Skeletal muscle cell (primary cell): Measurements from ENCODE around the gene PIK3IP1.

Experiments
- DNase-seq: peaks from one replicate; pipeline ENCODE4 v3.0.0-alpha.2; 2010; ENCODE audit warnings: low read depth
- H3K4me3 ChIP-seq: 2 replicates; pipeline ENCODE4 v1.5.1; 2011; ENCODE audit warnings: low read depth, mild to moderate bottlenecking, control low read depth, low read length, moderate library complexity

The PIK3IP1 gene

DNA sequence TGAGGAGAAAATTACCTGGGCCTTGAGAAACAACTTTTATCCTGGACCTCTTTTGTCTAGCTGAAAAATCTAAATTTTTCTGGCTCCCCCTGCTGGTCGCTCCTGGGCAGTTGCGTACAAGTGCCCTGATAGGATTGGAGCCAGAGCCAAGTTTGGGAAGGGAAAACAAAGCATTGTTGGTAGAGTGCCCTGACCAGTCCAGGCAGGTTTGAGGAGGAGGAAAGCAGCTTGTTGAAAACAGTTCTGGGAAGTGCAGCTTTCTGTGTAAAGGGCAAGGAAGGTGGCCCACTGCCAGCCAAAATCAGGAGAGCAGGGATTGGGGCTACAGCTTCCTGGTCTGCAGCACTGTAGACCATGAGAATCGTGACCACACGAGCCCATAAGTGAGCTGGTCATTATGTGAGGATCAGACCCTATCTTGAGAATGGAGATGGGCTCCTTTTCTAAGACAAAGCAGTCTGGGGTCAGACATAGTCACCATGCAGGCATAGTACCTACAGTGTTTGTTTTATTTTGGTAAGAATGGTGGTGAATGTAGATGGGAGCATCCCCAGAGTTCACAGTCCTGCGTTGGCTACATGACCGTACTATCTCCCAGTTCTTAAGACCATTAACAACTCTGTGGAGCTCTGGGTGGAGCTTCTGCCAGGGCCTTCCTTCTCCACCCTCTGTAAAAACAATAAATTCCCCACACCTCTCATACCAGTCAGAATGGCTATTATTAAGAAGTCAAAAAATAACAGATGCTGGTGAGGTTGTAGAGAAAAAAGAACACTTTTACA is 21.3 kb upstream of the PIK3IP1 start:
- no peak overlapping the region for H3K4me3 ChIP-seq
- no peak for DNase-seq

DNA sequence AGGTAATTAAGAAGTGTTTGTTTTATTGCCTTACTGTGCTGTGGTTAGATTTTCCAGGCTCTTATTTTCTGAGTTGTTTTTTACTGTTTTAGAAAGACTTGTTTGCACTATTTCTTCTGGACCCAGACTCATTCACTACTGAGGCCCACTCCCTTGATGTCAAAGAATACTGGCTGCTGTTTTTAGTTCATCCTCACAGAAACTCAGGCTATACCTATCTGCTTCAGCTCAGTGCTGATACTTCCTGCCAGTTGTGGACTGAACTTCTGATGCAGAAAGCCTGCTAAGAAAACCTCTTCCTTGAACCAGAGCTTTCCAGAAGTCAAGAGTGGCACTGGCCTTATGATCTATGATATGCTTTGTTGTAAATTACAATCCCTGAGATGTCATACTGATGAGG is 15.9 kb upstream of the PIK3IP1 start:
- no peak overlapping the region for H3K4me3 ChIP-seq
- no peak for DNase-seq

DNA sequence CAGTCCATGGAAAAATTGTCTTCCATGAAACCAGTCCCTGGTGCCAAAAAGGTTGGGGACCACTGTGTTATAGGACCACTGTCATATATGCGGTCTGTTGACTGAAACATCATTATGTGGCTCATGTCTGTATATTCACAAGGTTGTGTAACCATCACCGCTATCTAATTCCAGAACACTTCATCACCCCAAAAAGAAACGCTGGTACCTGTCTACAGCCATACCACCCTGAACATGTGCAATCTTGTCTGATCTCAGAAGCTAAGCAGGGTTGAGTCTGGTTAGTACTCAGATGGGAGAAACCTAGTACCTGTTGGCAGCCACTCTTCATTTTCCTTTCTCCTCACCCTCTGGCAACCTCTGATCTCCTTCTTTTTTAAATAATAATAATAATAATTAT is 12.9 kb upstream of the PIK3IP1 start:
- DNase-seq: no peak
- no peak overlapping the region for H3K4me3 ChIP-seq

DNA sequence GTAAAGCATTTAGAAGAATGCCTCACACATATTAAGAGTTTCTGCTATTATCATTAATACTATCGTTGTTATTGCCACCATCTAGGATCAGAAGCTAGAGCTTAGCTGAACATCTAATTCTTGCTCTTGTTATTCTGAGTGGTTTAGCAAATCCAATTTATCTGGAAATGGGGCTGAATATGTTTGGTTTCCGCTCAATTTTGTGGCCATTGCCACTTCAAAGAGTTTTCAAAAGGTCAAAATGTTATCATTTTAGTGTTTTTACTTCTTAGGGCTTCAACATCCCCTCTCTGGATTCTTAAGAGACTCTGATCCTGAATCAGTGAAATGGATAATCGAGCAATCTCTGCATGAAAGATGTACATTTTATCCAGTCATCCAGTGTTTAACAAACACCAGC is 10.2 kb upstream of the PIK3IP1 start:
- DNase-seq: no peak
- no peak overlapping the region for H3K4me3 ChIP-seq

DNA sequence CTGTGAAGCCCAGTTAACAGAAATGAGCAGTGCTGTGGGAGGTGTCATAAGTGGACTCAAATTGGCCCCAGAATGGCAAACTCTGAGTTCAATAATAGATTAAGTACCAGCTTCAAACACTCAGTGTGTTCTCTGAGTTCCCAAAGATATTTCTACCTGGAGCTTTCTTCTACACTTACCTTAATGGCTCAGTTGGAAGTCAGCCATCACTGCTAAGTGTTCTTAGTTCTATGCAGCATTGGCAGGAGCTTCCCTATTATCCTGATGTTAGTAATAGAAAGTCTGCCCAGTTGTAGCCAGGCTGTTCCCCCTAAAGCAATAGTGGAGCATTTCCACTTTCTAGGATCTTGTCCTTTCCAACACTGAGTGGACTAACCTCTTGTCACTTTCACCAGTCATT is 9.7 kb upstream of the PIK3IP1 start:
- no peak for DNase-seq

DNA sequence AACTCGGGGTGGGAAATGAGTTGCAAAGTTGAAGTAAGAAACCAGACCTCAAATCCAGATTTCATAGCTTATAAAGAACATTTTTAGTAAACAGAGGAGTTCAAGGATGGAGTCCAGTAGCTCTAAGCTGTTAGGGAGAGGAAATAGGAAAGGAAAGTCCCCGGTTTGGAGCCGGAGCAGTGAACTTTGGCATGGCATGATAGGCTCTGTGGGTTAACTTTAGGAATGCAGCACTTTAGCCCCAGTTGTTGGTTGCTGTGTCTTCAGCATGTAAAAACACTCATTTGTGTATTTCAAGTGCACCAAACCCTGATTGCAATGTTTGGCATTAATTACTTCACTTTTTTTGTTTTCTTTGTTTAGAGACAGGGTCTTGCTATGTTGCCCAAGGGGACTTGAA is 8.6 kb upstream of the PIK3IP1 start:
- DNase-seq: no peak
- H3K4me3 ChIP-seq: no peak overlapping the region

More for the DNA sequence above, 9.7 kb upstream of the PIK3IP1 start:
- H3K4me3 ChIP-seq: no peak overlapping the region

DNA sequence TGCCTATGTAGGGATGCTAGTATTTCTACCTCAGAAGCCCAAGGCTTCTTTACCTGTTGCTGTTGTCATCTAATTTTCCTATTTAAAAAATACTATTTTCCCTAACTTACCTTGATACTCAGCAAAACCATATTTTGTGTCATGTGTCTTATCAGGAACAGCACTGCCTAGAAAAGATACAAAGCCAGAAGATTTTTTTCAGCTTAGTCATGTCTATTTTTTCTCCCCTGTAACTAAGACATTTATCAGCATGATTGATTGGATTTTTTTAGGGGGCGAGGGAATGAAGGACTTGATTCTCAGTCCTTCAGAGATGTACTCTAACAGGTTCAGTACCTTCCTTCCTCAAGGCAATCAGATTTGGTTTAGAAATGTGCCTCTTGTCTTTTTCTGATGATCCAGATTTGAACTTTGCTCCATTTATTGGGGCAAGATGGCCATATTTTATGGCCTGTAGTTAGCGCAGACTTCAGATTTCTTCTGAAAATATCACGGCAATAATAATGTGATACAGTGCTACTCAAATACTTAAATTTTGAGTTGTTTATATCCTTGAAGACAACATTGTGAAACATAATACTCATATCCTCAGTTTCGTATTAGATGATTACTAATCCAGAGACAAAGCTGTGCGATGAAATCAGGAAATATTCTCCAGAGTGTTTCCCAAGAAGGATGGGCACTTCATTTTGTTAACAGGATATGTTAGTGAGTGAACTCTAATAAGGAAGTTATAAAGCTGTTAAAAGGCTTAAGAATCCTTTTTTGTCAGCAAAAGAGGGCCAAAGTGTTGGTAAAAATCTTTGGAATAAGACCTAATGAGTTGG is 3.8 kb upstream of the PIK3IP1 start:
- no peak for DNase-seq
- no peak overlapping the region for H3K4me3 ChIP-seq

DNA sequence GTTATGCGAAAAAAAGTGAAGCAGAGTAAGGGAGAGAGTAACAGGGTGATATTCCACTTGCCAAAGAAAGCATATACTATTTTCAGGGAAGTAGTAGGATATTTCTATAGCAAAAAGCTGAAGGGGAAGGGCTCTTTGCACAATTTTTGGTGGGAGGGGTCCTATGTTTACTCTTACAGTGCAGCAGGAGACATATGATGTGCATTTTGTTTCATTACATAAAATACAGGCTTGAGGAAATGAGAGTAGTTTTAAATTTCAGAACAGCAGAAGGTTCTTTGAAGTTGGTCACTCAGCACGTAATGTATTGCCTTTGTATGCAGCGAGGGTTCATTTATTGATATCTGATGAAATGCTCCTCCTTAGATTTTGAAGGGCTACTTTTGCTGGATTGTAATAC is 3.1 kb upstream of the PIK3IP1 start:
- no peak overlapping the region for H3K4me3 ChIP-seq
- no peak for DNase-seq

DNA sequence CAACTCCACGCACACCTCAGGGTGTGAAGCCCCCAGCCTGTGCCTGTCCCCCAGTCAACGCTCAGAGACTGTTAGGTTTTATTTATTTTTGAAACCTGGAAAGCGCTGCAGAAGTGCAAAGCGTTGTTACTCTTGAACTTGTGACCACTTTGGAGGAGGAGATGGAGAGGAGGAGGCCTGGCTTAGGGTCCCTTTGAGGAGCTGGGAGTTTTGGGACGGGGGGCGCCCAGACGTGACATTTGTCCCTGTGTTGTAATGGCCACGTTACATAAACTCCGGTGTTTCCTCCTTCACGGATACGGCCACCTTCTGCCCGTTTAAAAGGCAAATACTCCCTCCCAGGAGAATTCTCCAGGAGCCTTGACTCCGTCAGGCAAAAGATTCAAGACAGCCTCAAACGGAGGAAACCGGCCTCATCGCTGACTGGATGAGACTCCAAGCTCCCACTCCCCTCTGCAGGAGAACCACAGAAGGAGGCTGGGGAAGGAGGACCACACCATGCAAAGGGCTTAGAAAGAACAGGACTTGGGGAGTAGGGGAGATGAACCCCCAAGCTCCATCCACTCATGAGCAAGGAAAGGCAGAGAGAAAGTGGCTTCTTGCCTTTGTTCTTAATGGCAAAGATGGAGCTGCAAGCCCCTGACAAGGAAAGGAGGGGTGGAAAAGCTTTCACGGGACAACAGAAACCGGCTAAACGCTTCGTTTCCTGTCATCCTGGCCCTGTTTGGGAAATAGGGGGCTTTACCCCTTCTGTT is 630 bp downstream of the PIK3IP1 start:
- peak overlapping the region; percentile 71 for H3K4me3 ChIP-seq
- DNase-seq: no peak

DNA sequence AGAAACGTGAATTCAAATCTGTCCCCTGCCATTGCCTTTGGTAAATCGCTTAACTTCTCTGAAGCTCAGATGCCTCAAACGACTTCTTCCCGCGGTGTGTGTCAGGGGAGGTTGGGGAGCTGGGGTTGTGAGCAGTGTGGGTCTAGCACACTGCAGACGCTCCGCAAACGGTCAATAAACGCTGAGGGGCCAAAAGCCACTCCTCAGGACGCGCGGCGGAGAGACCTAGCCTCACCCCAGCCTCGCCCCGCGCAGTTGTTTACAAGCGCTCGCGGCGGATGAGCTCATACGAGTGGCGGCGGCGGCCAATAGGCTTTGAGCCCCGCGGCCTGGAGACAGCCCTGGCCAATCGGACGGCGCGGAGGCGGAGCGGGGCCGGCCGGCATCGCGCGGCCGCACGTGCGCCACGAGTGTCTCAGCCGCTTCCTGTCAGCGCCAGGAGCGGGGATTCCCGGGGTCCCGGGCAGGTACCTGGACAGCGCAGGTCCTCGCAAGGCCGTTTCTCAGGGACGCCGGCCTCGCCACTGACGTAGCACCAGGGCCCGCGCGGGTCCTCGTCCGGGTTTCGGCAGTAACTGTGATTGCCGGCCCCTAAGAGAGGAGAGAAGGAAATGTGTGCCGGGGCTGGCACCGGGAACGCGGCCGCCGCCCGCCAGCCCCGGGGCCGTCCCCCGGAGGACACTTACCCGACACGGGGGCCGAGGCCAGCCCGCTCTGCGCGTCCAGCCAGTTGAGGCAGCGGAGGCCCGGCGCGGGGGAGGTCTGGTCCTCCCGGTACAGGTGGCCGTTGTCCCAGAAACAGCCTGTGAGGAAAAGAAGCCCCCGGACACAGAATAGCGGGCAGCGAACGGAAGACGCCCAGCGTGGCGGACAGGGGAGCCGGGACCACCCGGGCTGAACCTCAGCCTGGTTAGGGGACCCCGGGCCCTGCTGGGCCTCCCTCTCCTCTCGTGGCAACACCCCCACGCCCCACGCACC is 1.5 kb downstream of the PIK3IP1 start:
- H3K4me3 ChIP-seq: peak overlapping the region; percentile 71
- peak; percentile 67 for DNase-seq

DNA sequence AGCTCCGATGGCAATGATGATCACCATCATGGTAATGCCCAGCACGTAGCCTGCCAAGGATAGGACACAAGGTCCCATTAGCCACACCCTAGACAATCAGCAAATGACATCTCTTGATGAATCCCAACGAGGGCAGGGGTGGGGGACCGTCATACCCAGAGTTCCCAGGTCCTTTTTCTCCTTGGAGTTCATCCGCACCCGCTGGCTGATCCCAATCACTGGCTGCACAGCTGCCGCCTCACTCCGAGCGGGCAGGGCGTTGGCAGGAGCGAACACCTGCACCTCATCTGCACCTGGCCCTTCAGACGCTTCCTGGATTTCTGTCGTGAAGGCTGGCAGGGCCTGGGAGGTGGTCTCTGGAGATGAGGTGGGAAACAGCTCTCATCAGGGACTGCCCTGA is 2.9 kb downstream of the PIK3IP1 start:
- no peak overlapping the region for H3K4me3 ChIP-seq
- DNase-seq: no peak

DNA sequence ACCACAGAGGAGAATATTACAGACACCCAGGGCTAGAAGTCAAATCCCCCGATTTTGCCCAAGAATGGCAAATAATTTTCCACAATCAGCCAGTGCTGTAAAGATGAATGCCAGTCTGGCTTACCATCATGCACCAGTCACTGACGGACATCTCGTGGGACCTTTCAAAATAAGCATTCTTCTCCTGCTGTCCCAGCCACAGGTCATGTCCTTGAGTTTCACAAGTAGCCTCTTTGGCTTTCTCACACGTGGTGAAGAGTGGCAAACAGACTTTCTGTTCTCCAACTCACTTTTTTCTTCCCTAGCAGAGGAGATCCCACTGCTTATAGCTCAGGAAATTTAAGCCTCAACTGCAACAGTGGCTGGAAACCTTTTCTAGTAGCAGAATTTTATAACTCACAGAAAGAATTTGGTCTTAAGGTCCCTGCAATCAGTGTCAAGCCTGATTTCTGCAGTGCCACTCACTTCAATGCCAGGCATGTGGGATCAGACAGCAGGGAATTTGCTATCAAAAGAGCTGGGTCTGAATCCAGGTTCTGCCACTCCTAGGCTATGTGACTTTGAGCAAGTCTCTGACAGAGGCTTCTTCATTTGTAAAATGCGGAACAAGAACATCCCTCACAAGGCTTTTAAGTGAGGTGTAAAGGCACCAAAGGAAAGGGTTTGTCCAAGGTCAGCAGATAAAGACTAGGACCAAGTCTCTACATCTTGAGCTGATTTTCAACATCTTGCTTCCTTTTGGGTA is 3.6 kb downstream of the PIK3IP1 start:
- DNase-seq: no peak
- H3K4me3 ChIP-seq: no peak overlapping the region

DNA sequence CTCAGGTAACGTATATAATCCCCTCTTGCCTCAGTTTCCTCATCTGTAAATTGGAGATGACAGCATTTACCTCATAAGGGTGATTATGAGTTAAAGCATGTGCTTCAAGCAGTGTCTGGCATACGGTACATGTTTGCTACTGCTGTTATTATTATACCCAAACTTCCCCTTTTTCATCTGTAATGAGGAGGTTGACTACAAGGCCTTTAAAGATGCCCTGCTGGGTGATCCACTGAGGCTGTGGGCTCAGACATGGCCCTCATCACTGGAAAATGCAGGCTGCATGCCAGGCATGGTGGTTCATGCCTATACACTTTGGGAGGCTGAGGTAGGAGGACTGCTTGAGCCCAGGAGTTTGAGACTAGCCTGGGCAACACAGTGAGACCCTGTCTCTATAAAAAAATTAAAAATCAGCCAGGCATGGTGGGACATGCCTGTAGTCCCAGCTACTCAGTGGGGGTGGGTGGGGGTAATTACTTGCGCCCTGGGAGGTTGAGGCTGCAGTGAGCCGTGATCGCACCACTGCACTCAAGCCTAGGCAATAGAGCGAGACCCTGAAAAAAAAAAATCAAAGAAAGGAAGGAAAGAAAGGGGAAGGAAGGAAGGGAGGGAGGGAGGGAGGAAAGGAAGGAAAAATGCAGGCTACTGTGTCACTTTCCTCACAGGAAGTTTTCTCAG is 4.3 kb downstream of the PIK3IP1 start:
- DNase-seq: no peak
- no peak overlapping the region for H3K4me3 ChIP-seq

DNA sequence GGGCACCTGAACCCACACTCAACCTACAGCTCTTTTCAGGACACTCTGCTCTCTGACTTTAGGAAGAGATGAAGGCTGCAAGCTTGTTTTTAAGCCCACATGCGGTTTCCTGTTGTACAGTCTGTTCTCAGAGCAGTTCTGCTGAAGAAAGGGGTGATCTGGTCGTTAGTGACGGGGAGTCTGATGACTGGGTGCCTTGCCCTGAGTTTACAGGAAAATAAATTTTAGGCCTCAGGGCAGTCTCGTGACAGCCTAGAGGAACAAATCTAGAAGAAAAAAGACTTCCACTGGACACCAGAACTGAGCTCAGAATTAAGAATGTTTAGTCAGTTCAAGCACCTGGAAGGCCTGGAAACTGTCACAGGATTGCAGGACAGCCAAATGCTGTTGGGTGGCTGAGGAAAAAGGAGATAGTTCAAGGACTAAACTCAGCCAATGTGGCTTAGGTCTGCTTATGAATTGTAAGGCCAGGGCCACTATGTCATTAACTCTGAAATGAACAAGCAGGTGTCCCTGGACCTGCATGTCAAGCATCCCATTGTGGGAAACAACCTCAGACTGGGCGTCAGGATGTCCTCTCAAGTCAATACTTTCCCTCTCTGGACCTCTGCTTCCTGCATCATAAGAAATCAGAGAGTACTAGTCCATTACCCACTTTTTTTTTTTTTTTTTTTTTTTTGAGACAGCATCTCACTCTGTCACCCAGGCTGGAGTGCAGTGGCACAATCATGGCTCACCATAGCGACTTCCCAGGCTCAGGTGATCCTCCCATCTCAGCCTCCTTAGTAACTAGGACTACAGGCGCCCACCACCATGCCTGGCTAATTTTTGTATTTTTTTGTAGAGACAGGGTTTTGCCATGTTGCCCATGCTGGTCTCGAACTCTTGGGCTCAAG is 5.7 kb downstream of the PIK3IP1 start:
- H3K4me3 ChIP-seq: no peak overlapping the region
- DNase-seq: no peak

DNA sequence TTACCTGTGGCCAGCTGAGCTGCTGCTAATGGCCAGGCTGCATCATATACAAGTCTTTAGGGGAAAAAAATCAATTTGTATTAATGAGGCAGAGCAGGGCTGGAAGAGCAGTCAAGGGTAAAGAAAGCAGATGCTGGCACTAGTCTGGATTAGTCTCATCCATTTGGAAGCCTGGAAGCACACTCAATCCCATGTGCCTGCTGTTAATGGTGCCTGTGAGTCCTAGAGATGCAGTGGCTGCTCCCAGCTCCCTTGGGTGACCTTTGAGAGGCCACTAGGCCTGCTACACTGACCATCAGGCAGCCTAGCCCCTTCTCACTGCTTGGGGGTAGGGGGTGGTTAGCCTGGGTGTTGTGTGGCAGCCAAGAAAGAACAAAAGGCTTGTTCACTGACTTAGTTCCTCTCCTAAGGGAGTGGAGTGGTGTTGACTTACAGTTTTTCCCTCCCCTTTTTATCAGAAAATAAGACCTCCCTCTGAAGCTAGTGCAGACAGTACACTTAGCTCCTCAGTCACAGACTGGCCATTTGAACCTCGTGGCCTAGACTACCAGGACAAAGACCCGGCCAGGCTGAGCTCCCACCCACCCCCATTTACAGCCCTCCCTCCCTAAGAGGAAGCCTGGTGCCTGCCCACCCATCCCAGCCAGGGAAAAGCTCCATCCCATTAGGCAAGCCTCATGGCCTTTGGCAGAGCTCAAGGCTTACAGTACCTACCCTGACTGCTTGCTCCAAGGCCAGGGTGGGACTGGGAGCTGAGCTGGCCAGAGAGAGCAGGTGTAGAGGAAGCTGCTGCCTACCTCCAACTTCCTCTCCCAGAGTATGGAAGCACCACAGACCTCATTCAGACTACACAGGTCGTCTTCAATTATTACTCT is 7.8 kb downstream of the PIK3IP1 start:
- H3K4me3 ChIP-seq: no peak overlapping the region
- DNase-seq: no peak
